Daoy (cell line): ENCODE data around the gene ZFR. TPM values are rescaled to one million over a fixed set of nuclear protein-coding genes. Genes with fewer than 3 reads are reported as not detected.

Experiments
- DNase-seq: peaks from one replicate; pipeline ENCODE4 v3.0.0-alpha.2; 2015; ENCODE audit warnings: low read depth
- total RNA-seq: library from RNA; depleted of rRNA; stranded (reverse); fragments of >200 nt; shearing (Covaris generic); gene quantifications from 2 replicates; pipeline ENCODE4 v1.2.3, GENCODE V29; 2014; rRNA removed

The ZFR gene
- 72.8 and 80.6 TPM in 2 replicates for total RNA-seq

GRCh38 chr5:32444431-32445286, at the start of gene ZFR:
Gene ZFR, minus strand, starts transcription at chr5:32444740. Its CDS starts 82 bp downstream, at chr5:32444658.
- peak; percentile 93 for DNase-seq

DNA sequence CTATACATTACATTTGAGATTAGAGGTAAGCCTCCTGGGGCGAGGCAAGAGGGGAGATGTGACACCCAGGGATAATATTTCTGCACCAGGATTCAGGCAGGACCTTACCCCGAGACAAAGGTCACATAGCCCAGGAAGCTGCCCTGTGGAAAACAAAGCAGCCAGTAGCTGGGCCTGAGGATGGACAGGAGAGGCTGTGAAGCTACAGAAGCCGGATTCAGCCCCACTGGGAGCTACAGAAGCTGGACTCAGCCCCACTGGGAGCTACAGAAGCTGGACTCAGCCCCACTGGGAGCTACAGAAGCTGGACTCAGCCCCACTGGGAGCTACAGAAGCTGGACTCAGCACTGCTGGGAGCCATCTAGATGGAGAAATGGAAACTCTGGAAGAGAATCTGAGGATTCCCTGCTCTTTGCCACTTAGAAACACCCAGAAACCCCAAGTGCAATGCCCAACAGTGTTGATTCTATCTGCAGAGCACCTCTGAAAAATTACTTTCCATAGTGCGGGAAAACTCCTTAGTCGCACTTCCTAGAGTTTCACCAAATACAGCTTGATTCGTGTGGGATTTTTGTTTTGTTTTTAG, 46.5 kb upstream of the ZFR start:
- no peak for DNase-seq

DNA sequence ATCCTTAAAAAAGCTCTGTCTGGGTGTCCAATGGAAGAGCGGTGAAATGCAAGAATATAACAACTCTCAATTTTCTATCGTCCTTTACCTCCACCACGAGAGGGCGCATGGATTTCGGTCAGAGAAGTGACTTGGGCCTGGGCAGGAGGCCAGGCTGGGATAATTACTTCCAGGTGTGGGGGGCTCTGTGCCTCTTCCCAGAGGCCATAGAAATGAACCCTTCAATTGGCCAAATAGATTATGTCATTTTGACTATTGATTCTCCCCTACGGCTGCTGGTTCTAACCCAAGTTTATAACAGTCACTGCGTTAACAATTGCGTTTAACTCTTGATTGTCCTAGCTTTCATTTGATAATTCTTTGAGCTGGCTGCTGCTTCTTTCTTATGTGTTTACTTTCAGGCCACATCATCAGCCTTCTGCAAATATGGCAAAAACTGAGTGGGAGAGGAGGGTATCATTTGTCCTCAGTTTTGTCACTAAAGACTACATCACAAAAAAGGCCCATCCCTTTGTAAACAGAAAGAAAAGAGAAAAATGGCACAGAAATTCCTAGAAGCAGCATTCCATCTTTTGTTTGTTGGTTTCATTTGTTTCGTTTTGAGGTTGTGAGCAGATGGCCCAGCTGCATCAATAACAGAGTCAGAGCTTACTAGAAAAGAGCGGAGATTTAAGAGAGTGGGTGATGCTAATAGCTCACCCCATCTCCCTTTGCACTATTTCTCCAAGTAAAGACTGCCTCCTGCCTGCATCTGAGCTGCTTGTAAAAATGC, 45.4 kb upstream of the ZFR start:
- DNase-seq = peak; percentile 88

DNA sequence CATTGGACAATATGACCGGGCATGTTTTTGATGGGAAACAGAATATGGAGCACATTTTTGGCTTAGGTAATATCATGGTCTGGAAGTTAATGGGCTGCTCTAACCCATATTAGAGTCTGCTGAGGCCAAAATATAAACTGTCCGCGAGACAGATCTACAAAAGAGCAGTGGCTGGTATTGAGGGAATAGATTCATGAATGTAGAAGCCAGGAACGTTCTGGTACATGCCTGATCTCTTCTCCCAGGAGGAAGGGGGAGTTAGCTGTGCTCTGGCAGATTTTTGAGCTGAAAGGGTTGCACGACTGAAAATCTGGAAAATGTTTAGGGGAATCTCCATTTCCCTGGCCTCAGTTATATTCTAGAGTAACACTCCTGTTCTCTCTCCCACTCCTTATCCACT, 42.9 kb upstream of the ZFR start:
- DNase-seq = no peak

DNA sequence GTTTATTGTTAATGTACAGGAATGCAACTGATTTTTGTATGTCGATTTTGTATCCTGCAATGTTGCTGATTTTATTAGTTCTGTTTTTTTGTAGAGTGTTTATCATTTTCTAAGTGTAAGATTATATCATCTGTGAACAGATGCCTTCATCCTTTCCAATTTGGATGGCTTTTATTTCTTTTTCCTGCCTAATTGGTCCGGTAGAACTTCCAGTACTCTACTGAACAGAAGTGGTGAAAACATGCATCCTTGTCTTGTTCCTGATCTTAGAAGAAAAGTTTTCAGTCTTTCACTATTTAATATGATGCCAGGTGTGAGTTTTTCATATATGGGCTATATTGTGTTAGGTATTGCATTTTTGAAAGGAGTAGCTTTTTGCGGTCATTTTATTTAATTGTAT, 42.5 kb upstream of the ZFR start:
- no peak for DNase-seq

- no peak for DNase-seq
Observed at GRCh38 chr5:32482193-32482592, 37.7 kb upstream of the ZFR start.

- DNase-seq = no peak
Observed at GRCh38 chr5:32479096-32479495, 34.6 kb upstream of the ZFR start.

- no peak for DNase-seq
Observed at GRCh38 chr5:32476891-32477290, 32.4 kb upstream of the ZFR start.

- DNase-seq = no peak
Observed at GRCh38 chr5:32475334-32476097, 31.0 kb upstream of the ZFR start.

DNA sequence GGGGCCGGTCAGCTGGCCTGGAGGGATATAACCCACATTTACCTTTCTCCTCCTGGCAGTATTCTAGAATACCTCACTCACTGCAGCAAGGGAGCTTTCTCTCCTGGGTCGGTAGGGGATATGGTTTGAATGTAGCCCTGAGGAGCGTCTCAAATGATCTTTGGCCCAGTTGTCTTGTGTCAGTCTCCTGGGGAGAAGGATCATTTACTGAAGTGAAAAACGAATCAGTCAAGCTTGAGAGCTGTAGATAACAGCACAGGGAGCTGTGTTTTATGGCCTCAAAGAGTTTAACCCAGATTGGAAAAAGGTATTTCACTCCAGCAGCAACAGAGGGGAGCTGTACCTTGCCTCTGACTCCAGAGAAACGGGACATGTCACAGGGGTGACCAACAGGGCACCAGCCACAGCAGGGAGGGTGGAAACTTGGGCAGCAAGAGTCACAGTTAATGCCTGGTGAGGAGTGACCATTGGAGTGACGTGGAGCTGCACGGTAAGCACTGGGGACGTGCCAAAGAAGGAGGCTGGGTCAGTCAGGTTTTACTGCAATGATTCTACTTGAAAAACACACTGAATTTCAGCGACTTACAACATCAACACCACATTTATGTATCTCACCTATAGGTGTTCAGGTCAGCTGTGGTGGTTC, 29.8 kb upstream of the ZFR start:
- no peak for DNase-seq

DNA sequence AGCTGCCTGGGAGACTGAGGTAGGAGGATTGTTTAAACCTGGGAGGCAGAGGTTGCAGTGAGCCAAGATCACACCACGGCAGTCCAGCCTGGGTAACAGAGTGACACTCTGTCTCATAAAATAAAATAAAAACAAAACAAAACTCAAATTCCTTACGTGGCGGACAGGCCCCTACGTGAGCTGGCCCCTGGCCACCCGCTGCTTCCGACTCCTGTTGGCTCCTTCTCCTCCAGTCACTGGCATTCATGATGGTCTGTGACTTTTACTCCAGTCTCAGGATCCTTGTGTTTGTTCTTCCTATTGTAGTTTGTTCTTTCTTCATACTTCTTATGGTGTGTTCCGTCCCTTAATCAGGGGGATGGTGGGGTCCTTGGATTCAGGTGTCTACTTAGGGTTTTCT, 28.5 kb upstream of the ZFR start:
- DNase-seq = no peak

DNA sequence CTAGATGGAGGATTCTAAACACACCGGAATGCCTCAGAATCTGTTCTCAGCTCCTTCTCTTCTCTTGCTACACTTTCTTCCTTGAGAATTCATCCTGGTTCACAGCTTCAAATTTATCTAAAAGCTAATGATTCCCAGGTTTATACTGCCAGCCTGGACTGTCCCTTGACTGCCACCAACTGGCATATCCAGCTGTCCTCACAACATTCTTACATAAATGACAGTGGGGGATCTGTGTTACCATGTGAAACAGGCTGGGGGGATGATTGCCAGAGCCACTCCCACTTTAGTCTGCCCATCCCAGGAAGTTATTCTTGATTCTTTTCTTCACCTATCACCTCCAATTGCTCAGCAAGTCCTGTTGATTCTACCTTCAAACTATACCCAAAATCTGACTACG, 27.2 kb upstream of the ZFR start:
- DNase-seq = no peak

GRCh38 chr5:32465076-32465475, 20.5 kb upstream of the ZFR start:
- no peak for DNase-seq

GRCh38 chr5:32462618-32463017, 18.1 kb upstream of the ZFR start:
- DNase-seq = peak; percentile 45

GRCh38 chr5:32461441-32462120, 17.0 kb upstream of the ZFR start:
- no peak for DNase-seq

- no peak for DNase-seq
Observed at GRCh38 chr5:32460702-32461101, 16.2 kb upstream of the ZFR start.

- no peak for DNase-seq
Observed at GRCh38 chr5:32458880-32459495, 14.4 kb upstream of the ZFR start.

GRCh38 chr5:32455311-32455710, 10.8 kb upstream of the ZFR start:
- DNase-seq = no peak

GRCh38 chr5:32454821-32455220, 10.3 kb upstream of the ZFR start:
- no peak for DNase-seq

DNA sequence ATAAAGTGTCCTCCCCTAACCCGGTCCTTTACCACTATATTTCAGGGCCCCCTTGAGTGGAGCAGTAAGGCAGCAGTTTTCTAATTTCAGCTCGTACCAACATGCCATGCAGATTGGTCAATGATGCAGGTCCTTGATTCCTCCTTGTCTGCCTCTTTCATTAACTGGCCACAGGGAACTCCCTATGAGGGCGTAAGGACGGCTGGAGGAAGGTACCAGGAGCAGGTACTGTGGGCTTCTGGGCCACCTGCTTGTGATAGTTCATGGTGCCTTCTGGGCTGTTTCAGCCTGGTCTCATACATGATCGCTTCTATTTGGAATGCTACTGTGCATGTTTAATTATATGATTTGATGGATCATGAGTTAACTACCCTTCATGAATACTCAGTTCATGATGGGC, 9.4 kb upstream of the ZFR start:
- DNase-seq = no peak
